HG03095 (cell line): ENCODE data around the gene PRKACA.
"Not testable (repeated sequence)": the region's sequence is repeated elsewhere in the genome, so short reads cannot be mapped to it uniquely, and the experiment has no call there.

Experiments
- ATAC-seq: cut with Tn5 transposase; IDR thresholded peaks from one replicate; pipeline ENCODE4 v1.9.1; 2021; ENCODE audit warnings: moderate library complexity; ENCODE audit not compliant: unreplicated experiment

The PRKACA gene

GRCh38 chr19:14148751-14149410 is 31.3 kb upstream of the PRKACA start:
- ATAC-seq: no peak

- no peak for ATAC-seq
Observed at GRCh38 chr19:14147797-14148605, 30.4 kb upstream of the PRKACA start.

GRCh38 chr19:14146789-14147216 is 29.2 kb upstream of the PRKACA start:
- ATAC-seq: no peak

- not testable (repeated sequence) for ATAC-seq
Observed at GRCh38 chr19:14146169-14146568, 28.6 kb upstream of the PRKACA start.

- no peak for ATAC-seq
Observed at GRCh38 chr19:14145381-14145780, 27.8 kb upstream of the PRKACA start.

GRCh38 chr19:14142262-14143190 is 25.0 kb upstream of the PRKACA start:
- no peak for ATAC-seq

- ATAC-seq: no peak
Observed at GRCh38 chr19:14141041-14141440, 23.5 kb upstream of the PRKACA start.

GRCh38 chr19:14139944-14140343 is 22.4 kb upstream of the PRKACA start:
- no peak for ATAC-seq

- no peak for ATAC-seq
Observed at GRCh38 chr19:14138576-14139265, 21.2 kb upstream of the PRKACA start.

- peak; percentile 72 for ATAC-seq
Observed at GRCh38 chr19:14136509-14137281, 19.1 kb upstream of the PRKACA start, which contains the start of gene ASF1B. Gene ASF1B (minus strand): TSS chr19:14136589. CDS start chr19:14136456, 133 bp downstream.

GRCh38 chr19:14135985-14136508 is 18.5 kb upstream of the PRKACA start:
- ATAC-seq: no peak

GRCh38 chr19:14135355-14135754 is 17.8 kb upstream of the PRKACA start:
- no peak for ATAC-seq

GRCh38 chr19:14127929-14128509 is 10.5 kb upstream of the PRKACA start:
- ATAC-seq: no peak

- ATAC-seq: no peak
Observed at GRCh38 chr19:14127176-14127575, 9.6 kb upstream of the PRKACA start.

- ATAC-seq: no peak
Observed at GRCh38 chr19:14122924-14123323, 5.4 kb upstream of the PRKACA start.

GRCh38 chr19:14120497-14120780 is 2.9 kb upstream of the PRKACA start:
- ATAC-seq: no peak

- ATAC-seq: no peak
Observed at GRCh38 chr19:14119644-14120496, 2.3 kb upstream of the PRKACA start.

GRCh38 chr19:14119146-14119545 is 1.6 kb upstream of the PRKACA start:
- ATAC-seq: no peak
